GM18909 (cell line): ENCODE measurements around the gene SLC22A6.

ENCODE experiments used
- ATAC-seq: cut with Tn5 transposase; IDR thresholded peaks from one replicate; pipeline ENCODE4 v1.9.1; 2021; ENCODE audit warnings: mild to moderate bottlenecking; ENCODE audit not compliant: unreplicated experiment, poor library complexity

The SLC22A6 gene

DNA sequence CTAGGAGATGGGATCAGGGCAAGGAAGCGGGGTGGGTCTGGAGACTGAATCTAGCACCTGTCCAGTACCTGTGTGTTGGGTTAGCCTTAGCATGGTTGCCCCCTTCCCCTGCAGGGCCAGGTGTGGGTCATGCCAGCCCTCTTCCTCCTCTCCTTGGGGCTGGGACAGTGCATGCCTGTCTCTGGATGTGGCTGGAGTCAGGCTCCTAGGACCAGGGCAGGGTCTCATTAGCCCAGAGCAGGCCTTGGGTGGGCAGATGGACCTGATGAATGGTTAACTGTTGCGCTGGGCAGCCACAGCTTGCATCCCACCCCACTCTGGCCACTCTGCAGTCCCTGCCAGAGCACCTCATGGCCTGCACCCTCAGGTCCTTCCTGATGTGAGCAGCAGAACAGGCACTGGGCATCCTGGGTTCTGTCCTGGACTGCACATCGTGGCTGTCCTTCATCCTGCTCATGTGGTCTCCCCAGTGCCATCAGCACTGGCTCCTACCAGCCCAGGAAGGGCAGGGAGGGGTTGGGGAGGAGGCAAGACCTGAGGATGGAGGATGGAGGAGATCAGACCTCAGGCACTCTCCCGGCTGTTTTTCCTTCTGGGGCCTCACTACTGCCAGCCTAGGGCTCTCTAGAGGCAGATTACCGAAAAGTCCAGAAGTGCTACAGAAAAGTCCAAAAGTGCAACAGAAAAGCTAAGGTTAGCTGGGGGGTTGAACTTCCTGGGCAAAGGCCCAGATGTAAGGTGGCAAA is 50.8 kb downstream of the SLC22A6 start:
- ATAC-seq, result no peak

DNA sequence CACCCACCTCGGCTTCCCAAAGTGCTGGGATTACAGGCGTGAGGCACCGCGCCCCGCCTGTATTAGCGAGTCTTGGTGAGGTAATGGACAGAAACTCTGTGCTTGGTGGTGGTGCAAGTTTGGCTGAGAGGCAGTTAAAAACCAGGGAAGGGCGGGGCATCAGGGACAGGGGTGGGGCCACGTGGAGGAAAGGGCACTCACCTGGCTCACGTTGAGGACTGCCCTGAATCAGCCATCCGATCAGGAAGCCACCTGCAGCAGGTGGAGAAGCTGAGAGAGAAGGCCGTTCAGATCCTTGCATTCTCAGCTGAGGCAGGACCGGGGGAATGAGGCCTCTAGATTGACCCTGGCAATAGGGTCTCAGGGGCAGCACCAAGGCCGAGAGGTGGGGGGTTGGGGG is 51.5 kb downstream of the SLC22A6 start:
- no peak for ATAC-seq

DNA sequence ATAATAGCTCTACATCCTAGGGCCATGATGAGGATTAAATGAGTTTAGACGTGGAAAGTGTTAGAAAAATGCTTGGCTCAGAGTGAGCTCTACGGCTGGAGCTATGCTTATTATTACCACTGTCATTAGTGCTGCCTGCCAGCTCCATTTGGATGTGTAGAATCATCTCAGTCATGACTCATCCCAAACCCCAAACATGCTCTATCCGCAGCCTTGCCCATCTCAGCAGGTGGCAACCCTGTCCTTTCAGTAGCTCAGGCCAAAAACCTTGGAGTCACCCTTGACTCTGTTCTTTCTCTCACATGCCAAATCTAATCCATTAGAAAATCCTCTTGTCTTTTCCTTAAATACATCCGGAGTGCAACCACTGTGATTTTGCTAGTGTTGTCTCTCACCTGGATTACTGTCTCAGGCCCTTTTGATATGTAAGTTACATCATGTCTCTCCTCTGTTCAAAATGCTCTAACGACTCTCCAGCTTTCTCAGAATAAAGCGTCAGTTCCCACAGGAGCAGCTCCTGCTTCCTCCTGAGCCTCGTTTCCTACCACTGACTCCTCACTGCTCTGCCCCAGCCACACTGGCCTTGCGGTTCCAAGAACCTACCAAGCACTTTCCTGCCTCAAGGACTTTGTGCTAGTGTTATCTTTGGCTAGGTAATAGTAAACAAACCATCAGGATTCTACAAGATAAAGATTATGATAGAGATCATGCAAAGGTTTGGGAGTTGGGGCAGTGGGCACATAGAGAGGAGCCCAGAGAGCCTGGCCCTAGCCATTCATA is 53.1 kb downstream of the SLC22A6 start:
- ATAC-seq, result no peak

DNA sequence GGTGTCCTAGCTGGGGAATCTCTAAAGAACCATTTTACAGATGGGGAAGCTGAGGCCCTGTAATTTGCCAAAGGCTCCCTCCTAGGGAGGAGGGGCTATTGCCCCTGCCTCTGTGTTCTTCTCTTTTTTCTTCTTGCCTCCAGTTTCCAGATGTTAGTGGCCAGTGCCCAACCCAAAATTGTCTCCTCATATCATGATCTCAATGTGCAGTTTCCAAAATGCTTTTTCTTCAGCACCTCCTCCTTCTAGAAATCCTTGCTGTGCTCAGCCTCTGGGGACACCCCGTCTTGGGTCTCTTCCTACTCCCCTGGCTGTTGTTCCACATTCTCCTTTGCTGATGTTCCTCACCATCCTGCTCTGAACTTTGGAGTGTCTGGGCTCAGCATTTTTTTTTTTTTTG is 54.1 kb downstream of the SLC22A6 start:
- ATAC-seq, result no peak

DNA sequence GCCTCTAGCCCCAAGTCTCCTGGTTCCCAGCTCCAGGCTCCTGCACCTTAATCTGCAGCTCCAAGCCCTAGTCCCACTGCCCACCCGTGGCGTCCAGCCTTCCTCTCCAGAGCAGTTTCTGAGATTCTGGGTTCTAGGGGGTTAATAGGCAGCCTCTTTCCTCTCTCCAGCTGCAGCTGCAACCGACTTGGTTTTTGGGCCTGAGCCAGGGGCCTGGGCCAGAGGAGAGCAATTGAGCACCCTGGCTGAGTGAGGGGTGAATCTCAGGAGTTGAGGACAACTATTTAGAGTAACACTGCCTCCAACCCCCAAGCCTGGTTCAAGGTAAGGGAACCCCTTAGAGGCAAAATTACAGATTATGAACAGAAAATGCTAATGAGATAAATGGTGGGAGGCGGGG is 54.6 kb downstream of the SLC22A6 start:
- ATAC-seq, result no peak

DNA sequence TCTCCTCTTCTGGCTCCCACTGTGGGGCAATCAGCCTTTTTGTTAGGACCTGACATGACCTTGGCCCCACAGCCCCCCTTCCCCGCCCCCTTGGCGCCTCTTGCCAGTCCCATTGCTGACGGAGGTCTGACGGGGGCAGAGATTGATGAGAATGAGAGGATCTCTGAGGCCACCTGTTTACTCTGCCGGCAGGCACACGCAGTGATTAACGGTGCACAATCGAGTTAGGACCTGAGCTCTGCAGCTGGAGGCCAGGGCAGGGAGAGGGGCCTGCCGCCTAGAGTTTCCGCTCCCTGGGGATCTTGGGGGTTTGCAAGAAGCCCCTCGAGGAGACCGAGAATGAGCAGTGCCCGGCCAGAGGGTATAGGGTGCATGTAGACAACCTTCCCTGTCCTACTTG is 56.8 kb downstream of the SLC22A6 start:
- ATAC-seq, result no peak

DNA sequence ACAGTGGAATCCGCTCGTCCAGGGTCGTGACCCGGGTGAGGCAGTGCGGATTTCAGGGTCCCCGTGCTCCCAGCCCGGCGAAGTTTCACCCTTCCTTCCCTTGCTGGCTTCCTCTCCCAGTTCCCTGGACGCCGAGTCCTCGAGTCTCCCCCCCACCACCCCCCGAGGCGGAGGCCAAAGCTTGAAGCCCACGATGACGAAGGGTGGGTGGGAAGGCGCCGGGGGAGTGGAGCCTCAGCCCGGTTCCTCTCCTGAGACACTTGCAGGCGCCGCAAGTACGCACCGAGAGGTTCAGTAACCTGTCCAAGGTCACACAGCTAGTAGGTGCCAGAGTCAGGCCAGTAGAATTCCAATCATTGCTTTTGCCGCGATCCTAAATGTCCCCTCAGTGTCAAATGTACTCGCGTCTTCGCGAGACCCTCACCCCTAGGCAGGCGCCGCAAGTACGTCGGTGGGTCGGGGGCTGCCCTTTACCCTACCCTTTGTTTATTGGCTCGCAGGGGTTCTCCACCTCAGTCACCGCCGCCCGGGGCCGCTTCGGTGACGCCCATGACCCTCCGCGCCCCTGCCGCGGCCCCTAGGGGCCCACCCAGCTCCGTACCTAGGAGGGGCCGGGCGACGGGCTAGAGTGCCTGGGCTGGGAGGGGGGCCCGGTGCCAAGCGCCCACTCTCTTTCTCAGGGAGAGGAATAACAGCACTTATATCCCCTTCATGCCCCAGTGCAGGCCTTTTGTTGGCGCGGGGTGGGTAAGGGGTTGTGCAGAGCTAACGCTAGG is 57.9 kb downstream of the SLC22A6 start:
- ATAC-seq, result no peak
